ENCODE data around the gene GADD45A.

DNA sequence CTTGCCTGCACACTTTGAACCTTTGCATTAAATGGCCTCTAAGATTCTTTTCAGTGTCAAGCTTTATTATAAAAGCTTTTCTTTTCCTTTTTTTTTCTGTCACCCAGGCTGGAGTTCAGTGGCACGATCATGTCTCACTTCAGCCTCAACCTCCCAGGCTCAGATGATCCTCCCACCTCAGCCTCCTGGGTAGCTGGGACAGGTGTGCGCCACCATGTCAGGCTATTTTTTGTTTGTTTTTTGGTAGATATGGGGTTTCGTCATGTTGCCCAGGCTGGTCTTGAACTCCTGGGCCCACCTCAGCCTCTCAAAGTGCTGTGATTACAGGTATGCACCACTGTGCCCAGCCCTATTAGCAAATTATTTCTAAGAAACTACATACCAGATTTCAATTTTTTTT, 52.9 kb downstream of the GADD45A start:
- TF ChIP-seq, protein P1, sequence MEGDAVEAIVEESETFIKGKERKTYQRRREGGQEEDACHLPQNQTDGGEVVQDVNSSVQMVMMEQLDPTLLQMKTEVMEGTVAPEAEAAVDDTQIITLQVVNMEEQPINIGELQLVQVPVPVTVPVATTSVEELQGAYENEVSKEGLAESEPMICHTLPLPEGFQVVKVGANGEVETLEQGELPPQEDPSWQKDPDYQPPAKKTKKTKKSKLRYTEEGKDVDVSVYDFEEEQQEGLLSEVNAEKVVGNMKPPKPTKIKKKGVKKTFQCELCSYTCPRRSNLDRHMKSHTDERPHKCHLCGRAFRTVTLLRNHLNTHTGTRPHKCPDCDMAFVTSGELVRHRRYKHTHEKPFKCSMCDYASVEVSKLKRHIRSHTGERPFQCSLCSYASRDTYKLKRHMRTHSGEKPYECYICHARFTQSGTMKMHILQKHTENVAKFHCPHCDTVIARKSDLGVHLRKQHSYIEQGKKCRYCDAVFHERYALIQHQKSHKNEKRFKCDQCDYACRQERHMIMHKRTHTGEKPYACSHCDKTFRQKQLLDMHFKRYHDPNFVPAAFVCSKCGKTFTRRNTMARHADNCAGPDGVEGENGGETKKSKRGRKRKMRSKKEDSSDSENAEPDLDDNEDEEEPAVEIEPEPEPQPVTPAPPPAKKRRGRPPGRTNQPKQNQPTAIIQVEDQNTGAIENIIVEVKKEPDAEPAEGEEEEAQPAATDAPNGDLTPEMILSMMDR (IDR thresholded peaks at IDR 0.05 in 8 of 11, conservative IDR thresholded peaks at IDR 0.05 in 3 of 11), result no peak
- TF ChIP-seq POLR2A (IDR thresholded peaks at IDR 0.05), result no peak

Data from spleen (tissue), 7 donors.